ENCODE measurements around the gene ANXA2.

The ANXA2 gene

GRCh38 chr15:60390231-60390630, 7.6 kb downstream of the ANXA2 start:
- H3K36me3 Mint-ChIP-seq (ENCODE audit: low read depth): peaks cover 27% of the 10 kb centered on the region
- H3K4me1 Mint-ChIP-seq: peaks cover 83% of the 10 kb centered on the region
- peak overlapping the region in 1 of 3 experiments; percentile 32 for H3K4me3 Mint-ChIP-seq
- no peak for TF ChIP-seq CTCF (IDR thresholded peaks at IDR 0.05; ENCODE audit: unreplicated experiment in 3 of 3)
- H3K27me3 Mint-ChIP-seq (ENCODE audit: low read depth): no peaks in the 10 kb centered on the region
- no peaks in the 10 kb centered on the region for H3K9me3 Mint-ChIP-seq
- H3K27ac Mint-ChIP-seq: peak overlapping the region; percentile 83 to 93 (median 92)

GRCh38 chr15:60389261-60390077, 8.3 kb downstream of the ANXA2 start:
- Mint-ChIP-seq H3K27ac (peak overlapping the region; percentile 83 to 93 (median 92)), H3K36me3 (ENCODE audit: low read depth) (peaks cover 25% of the 10 kb centered on the region), H3K27me3 (ENCODE audit: low read depth) (no peaks in the 10 kb centered on the region), H3K4me3 (peak overlapping the region in 2 of 3 experiments; percentile 3 to 14), H3K4me1 (peaks cover 79% of the 10 kb centered on the region), H3K9me3 (no peaks in the 10 kb centered on the region)
- TF ChIP-seq CTCF (IDR thresholded peaks at IDR 0.05; ENCODE audit: unreplicated experiment in 3 of 3): no peak

GRCh38 chr15:60387321-60387720, 10.5 kb downstream of the ANXA2 start:
- TF ChIP-seq CTCF (IDR thresholded peaks at IDR 0.05; ENCODE audit: unreplicated experiment in 3 of 3): no peak
- Mint-ChIP-seq H3K4me3 (no peak overlapping the region), H3K4me1 (peaks cover 72% of the 10 kb centered on the region), H3K27ac (no peak overlapping the region), H3K36me3 (ENCODE audit: low read depth) (peaks cover 35% of the 10 kb centered on the region), H3K27me3 (ENCODE audit: low read depth) (no peaks in the 10 kb centered on the region), H3K9me3 (no peaks in the 10 kb centered on the region)

GRCh38 chr15:60386615-60387014, 11.2 kb downstream of the ANXA2 start:
- no peaks in the 10 kb centered on the region for H3K9me3 Mint-ChIP-seq
- peak overlapping the region in 1 of 3 experiments; percentile 31 for H3K27ac Mint-ChIP-seq
- peaks cover 36% of the 10 kb centered on the region for H3K36me3 Mint-ChIP-seq (ENCODE audit: low read depth)
- peaks cover 69% of the 10 kb centered on the region for H3K4me1 Mint-ChIP-seq
- no peak for TF ChIP-seq CTCF (IDR thresholded peaks at IDR 0.05; ENCODE audit: unreplicated experiment in 3 of 3)
- no peak overlapping the region for H3K4me3 Mint-ChIP-seq
- no peaks in the 10 kb centered on the region for H3K27me3 Mint-ChIP-seq (ENCODE audit: low read depth)

- Mint-ChIP-seq H3K9me3 (no peaks in the 10 kb centered on the region), H3K27me3 (ENCODE audit: low read depth) (no peaks in the 10 kb centered on the region), H3K4me3 (no peak overlapping the region), H3K4me1 (peaks cover 69% of the 10 kb centered on the region), H3K36me3 (ENCODE audit: low read depth) (peaks cover 42% of the 10 kb centered on the region), H3K27ac (no peak overlapping the region)
- TF ChIP-seq CTCF (IDR thresholded peaks at IDR 0.05; ENCODE audit: unreplicated experiment in 3 of 3): no peak
These were observed 11.9 kb downstream of the ANXA2 start for GRCh38 chr15:60385620-60386552.
